ENCODE measurements around the gene IPMK.
"Not testable (repeated sequence)": the region's sequence is repeated elsewhere in the genome, so short reads cannot be mapped to it uniquely, and the experiment has no call there.

Gene IPMK

DNA sequence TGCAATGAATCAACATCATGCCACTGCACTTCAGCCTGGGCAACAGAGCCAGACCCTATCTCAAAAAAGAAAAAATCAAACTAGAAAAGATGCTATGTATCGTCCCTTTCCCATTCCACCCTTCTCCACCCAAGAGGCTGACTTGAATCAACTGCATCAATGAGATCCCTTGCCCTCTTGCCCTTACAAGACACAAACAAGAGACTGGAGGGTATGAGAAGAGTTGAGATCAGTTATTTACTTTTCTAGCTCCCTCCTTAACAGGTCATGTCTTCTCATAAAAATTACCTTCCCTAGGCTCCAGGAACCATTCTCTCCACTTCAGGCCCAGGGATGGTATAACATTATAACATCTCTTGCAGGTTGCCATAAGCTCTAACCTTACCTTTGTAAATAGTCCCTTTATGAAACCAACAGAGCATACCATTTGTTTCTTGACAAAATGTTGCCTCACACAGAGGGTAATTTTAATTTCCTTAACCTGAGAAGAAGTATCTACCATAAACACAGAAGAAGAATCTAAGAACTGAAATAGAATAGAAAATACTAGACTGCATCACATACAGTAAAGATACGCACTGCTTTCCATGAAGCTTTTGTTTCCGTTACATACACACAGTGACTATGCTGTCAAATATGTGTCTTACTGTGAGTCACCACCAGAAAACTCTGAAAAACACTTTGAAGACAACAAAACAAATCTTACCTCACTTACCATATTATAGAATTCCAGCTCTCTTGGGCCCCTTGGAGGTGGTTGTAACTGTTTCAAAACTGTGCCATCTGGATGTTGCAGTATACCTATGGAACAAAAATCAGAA lies 30.5 kb downstream of the IPMK start:
- CTCF ChIA-PET: interaction anchor here (1.2 to 1.6 kb wide), 3 partner anchors 11 to 62 kb away, joined by 3 to 4 read pairs (median 3); no protein-coding TSS in a partner anchor
- TF ChIP-seq, protein P1, sequence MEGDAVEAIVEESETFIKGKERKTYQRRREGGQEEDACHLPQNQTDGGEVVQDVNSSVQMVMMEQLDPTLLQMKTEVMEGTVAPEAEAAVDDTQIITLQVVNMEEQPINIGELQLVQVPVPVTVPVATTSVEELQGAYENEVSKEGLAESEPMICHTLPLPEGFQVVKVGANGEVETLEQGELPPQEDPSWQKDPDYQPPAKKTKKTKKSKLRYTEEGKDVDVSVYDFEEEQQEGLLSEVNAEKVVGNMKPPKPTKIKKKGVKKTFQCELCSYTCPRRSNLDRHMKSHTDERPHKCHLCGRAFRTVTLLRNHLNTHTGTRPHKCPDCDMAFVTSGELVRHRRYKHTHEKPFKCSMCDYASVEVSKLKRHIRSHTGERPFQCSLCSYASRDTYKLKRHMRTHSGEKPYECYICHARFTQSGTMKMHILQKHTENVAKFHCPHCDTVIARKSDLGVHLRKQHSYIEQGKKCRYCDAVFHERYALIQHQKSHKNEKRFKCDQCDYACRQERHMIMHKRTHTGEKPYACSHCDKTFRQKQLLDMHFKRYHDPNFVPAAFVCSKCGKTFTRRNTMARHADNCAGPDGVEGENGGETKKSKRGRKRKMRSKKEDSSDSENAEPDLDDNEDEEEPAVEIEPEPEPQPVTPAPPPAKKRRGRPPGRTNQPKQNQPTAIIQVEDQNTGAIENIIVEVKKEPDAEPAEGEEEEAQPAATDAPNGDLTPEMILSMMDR (IDR thresholded peaks at IDR 0.05; ENCODE audit: control extremely low read depth, extremely low read depth, low read depth, missing control alignments): no peak
- POLR2A ChIA-PET: no interaction called here
- DNase-seq (ENCODE audit: extremely low spot score): no peak

- POLR2A ChIA-PET; DNase-seq (ENCODE audit: extremely low spot score): not testable (repeated sequence)
- CTCF ChIA-PET: interaction anchor here (1.1 to 1.7 kb wide), 2 partner anchors 11 to 61 kb away, joined by 3 read pairs; no protein-coding TSS in a partner anchor
Observed at GRCh38 chr10:58229856-58230255, 37.8 kb downstream of the IPMK start.

GRCh38 chr10:58225654-58226053 lies 42.0 kb downstream of the IPMK start:
- ChIA-PET CTCF (no interaction called here), POLR2A (no interaction called here)
- no peak for DNase-seq (ENCODE audit: extremely low spot score)
- TF ChIP-seq, protein P1 (IDR thresholded peaks at IDR 0.05; ENCODE audit: control extremely low read depth, extremely low read depth, low read depth, missing control alignments): no peak

GRCh38 chr10:58220769-58221451 lies 46.8 kb downstream of the IPMK start:
- TF ChIP-seq, protein P1 (IDR thresholded peaks at IDR 0.05; ENCODE audit: control extremely low read depth, extremely low read depth, low read depth, missing control alignments): no peak
- ChIA-PET CTCF (interaction anchor here (1.0 kb wide), 1 partner anchor 71 kb away, joined by 3 read pairs; no protein-coding TSS in a partner anchor), POLR2A (no interaction called here)
- no peak for DNase-seq (ENCODE audit: extremely low spot score)

- TF ChIP-seq, protein P1 (IDR thresholded peaks at IDR 0.05; ENCODE audit: control extremely low read depth, extremely low read depth, low read depth, missing control alignments): no peak
- ChIA-PET POLR2A (no interaction called here), CTCF (no interaction called here)
- DNase-seq (ENCODE audit: extremely low spot score): no peak
Observed at GRCh38 chr10:58219875-58220274, 47.8 kb downstream of the IPMK start.

GRCh38 chr10:58217612-58218011 lies 50.1 kb downstream of the IPMK start:
- TF ChIP-seq, protein P1 (IDR thresholded peaks at IDR 0.05; ENCODE audit: control extremely low read depth, extremely low read depth, low read depth, missing control alignments): no peak
- DNase-seq (ENCODE audit: extremely low spot score): no peak
- CTCF ChIA-PET: no interaction called here
- POLR2A ChIA-PET: no interaction called here

DNA sequence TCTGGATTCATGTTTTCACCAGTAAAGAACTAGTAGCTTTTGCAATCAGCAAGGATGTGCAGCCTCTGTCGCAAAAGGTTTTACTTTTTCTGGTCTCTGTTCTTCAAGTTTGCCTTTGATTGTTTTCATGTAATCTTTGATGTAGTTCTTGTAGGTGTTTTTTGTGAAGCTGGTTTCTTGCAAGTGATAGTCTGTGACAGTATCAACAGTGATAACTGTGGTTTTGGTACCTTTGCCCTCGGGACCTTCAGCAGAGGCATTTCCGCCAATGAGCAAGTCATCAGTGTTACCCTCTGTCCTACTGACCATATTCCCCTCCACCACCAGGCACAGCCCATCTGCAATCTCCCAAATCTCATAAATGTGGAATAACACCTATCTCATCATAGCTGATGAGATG lies 55.1 kb downstream of the IPMK start:
- no peak for DNase-seq (ENCODE audit: extremely low spot score)
- POLR2A ChIA-PET: no interaction called here
- TF ChIP-seq, protein P1 (IDR thresholded peaks at IDR 0.05; ENCODE audit: control extremely low read depth, extremely low read depth, low read depth, missing control alignments): no peak
- CTCF ChIA-PET: interaction anchor here (1.1 kb wide), 1 partner anchor 11 kb away, joined by 3 read pairs; no protein-coding TSS in a partner anchor
